ENCODE measurements around the gene NRXN2. TPM values are rescaled to one million over a fixed set of nuclear protein-coding genes. Genes with fewer than 3 reads are reported as not detected.

NRXN2 gene
- polyA plus RNA-seq, 3 donors = 1.2 to 4.6 (median 2.7) TPM

- 63 to 75% (median 67%) methylated on average over 10 of the region's 10 CpGs for WGBS, 3 donors
- H3K27ac ChIP-seq (ENCODE audit: low read depth, low read length) = peak overlapping the region; percentile 13
Observed at GRCh38 chr11:64746486-64746885, 23.5 kb upstream of the NRXN2 start.

DNA sequence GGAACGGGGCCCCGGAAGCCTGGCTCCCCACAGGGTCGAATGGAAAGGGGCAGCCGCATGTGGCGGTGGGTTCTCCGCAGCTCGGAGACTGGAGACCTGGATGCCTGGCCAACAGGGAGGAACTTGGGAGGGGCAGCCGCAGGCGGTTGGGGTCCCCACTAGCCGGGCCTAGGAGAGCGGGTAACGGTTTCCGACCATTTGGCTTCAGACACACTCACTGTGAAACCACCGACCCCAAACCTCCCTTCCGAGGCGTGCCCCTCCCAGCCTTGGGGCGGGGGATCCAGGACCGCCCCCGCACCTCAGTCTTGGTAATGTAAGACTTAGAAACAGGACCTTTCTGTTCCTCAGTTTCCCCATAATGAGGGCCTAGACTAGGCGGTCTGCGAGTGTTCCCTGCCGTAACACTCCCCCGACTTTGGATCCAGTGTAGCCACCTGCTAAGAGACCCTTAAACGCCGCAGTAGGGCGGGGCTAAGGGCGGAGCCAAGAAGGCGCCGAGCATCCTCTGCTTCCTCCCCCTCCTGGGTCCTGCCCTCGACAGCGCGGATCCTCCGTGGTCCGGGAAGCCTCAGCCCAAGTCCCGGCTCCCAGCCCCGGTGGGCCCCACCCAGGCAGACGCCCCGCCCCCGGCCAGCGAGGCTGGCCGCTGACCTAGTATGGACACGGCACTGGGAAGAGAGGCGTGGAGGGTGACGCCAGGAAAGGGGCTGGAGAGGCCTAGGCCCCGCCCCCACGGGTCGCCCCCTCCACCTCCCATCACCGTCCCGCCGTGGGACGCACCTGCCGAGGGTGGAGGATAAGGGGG is 22.7 kb upstream of the NRXN2 start:
- WGBS, 3 donors = 1 to 4% (median 2%) methylated on average over 46 to 52 of the region's 52 CpGs

DNA sequence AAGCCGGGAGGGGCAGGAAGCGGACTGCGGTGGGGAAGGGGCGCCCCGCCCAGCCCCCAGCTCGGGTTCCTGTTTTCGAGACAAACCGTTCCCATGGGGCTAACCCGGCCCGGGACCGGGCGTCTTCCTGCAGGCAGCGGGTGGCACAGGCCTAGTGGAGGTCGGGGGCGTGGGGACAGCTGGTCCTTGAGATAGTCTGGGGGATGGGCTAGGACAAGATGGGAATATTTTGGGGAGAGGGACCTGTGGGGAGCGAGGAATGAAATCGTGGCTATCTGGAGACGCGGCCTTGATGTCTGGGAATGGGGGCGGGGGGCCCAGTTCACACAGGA is 22.2 kb upstream of the NRXN2 start:
- 1 to 2% (median 1%) methylated on average over 14 to 20 of the region's 20 CpGs for WGBS, 3 donors
- peak overlapping the region; percentile 65 for H3K27ac ChIP-seq (ENCODE audit: low read depth, low read length)

More for the DNA sequence above, 22.7 kb upstream of the NRXN2 start:
- H3K27ac ChIP-seq (ENCODE audit: low read depth, low read length) = peak overlapping the region; percentile 65

GRCh38 chr11:64744544-64745188 is 21.7 kb upstream of the NRXN2 start:
- WGBS, 3 donors = 0 to 2% (median 0%) methylated on average over 16 to 84 of the region's 89 CpGs
- H3K27ac ChIP-seq (ENCODE audit: low read depth, low read length) = no peak overlapping the region

DNA sequence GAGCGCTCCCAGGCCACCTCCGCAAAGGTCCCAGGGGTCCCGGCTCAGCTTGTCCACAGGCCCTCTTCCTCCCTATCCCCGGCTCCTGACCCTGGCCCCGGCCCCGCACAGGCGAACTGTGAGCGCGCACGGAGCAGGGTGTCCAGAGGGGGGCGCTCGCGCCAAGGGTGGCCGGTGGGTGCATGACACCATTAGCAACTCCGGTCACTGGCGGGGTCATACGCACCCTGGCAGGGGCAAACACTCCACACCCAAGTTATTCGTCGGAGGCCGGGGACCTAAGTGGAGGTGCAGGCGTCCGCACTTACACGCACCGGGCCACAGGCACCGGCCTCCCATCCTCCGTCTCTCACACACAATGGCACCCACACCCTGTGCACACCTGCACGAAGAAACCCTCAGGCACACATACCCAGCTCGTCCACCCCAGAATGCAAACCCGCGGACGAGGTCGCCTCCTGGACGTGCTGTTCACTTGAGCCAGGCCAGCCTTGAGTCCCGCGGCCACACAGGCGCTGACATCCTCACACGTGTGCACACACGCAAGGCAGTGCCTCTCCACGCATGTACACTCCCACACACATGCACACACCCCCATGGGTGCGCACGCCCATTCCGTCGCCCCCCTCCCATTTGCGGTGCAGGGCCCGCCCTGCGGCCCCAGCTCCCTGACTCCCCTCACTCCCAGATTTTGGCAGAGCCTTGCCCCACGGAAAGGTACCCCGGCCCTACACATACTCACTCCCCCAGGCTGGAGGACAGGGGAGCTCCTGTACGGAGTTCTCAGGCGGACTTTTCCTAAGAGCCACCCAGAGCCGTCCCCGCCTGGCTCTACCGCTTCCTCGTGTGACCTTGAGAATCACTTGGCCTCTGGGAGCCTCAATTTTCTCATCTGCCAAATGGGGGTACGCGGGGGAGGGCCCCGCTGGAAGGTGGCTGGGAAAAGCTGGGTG is 20.9 kb upstream of the NRXN2 start, which contains the start of gene RASGRP2:
RASGRP2 (minus strand) TSS at position 552 of the 953 bp plus-strand sequence. CDS start 1,276 bp downstream, outside the sequence.
- 1 to 2% (median 1%) methylated on average over 57 of the region's 57 CpGs for WGBS, 3 donors
- H3K27ac ChIP-seq (ENCODE audit: low read depth, low read length) = peak within 1 kb of the TSS; percentile 14

- H3K27ac ChIP-seq (ENCODE audit: low read depth, low read length) = peak overlapping the region; percentile 14
- WGBS, 3 donors = 0 to 1% (median 1%) methylated on average over 53 to 58 of the region's 58 CpGs
Observed at GRCh38 chr11:64742889-64743590, 20.0 kb upstream of the NRXN2 start.

- no peak overlapping the region for H3K27ac ChIP-seq (ENCODE audit: low read depth, low read length)
- WGBS, 3 donors = 6 to 10% (median 7%) methylated on average over 54 of the region's 54 CpGs
Observed at GRCh38 chr11:64742087-64742888, 19.3 kb upstream of the NRXN2 start.

DNA sequence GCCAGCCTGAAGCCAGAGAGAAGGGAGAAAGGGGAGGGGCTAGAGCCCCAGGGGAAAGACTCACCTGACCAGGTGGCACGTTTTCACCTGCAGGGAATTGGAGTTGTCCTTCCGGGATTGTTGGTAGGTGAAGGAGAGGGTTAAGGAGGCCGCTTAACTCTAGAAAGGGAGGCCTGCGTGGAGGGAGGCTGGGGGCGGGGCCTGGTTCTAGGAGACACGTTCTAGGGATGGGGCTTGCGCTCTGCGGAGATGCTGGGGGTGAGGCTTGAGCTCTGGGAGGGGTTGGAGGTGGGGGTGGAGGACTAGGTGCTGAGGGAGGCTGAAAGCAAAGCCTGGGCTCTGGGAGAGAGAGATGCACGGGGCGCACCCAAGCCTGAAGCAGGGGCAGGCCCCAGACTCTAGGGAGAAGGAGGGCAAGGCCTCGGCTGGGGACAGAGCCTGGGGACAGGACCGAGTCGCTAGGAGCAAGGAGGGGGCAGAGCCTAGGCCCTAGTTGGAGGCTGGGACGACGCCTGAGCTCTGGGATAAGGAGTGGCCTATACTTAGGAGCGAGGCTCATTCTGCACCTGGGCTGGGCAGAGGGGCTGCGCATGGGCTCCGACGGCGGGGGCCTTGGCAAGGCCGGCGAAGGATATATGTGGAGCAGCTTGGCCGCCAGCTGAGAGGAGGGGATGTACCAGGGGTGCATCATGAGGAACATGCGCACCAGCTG is 18.5 kb upstream of the NRXN2 start:
- WGBS, 3 donors = 40 to 71% (median 61%) methylated on average over 24 of the region's 24 CpGs
- no peak overlapping the region for H3K27ac ChIP-seq (ENCODE audit: low read depth, low read length)

- WGBS, 3 donors = 82 to 96% (median 92%) methylated on average over 12 of the region's 12 CpGs
- H3K27ac ChIP-seq (ENCODE audit: low read depth, low read length) = no peak overlapping the region
Observed at GRCh38 chr11:64739871-64740270, 16.9 kb upstream of the NRXN2 start.

GRCh38 chr11:64736654-64737053 is 13.7 kb upstream of the NRXN2 start:
- no peak overlapping the region for H3K27ac ChIP-seq (ENCODE audit: low read depth, low read length)
- WGBS, 3 donors = 89 to 94% (median 93%) methylated on average over 15 of the region's 15 CpGs

DNA sequence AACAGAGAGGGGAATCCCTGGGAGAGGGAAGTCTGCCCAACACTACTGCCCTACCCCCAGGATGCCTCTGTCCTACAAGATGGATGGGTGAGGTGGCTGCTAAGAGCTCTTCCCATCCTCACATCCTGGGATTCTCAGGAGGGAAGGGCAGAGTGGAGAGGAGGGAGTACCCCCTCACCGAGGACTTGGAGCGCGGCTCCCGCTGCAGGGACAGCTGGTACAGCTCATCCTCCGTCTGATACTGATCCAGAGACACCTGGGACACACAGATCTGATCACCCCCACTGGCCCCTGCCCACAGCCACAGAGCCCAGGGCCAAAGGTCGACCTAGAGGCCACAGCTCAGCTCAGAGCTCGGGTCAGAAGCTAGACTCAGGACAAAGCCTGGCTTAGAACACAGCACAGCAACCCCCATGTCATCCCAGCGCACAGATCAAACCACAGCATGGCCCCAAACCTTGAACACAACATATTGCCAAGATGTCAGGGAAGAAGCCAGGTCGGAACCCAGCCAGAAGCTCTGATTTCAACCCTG is 12.8 kb upstream of the NRXN2 start:
- WGBS, 3 donors = 82 to 93% (median 90%) methylated on average over 9 of the region's 9 CpGs
- no peak overlapping the region for H3K27ac ChIP-seq (ENCODE audit: low read depth, low read length)

- H3K27ac ChIP-seq (ENCODE audit: low read depth, low read length) = no peak overlapping the region
- WGBS, 3 donors = 73 to 86% (median 80%) methylated on average over 23 of the region's 23 CpGs
Observed at GRCh38 chr11:64734811-64735724, 12.1 kb upstream of the NRXN2 start.

DNA sequence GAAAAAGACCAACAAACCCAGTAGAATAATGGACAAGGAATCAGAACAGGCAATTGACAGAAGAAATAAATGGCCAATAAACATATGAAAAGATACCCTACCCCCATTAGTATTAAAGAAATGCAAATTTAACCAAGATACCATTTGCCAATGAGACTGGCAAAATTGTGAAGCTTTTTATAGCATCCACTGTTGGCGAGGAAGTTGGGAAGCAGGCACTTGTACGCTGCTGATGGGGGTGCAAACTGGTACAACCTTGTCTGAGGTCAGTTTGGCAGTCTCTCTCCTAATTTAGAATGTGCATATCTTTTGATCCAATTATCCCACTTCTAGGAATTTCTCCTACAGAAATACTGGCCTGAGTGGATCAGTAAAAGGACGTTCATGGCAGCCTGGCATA is 8.6 kb upstream of the NRXN2 start:
- H3K27ac ChIP-seq (ENCODE audit: low read depth, low read length) = no peak overlapping the region
- WGBS, 3 donors = 87 to 94% (median 89%) methylated on average over 3 of the region's 3 CpGs

- H3K27ac ChIP-seq (ENCODE audit: low read depth, low read length) = no peak overlapping the region
- WGBS, 3 donors = 28 to 46% (median 46%) methylated on average over 21 of the region's 21 CpGs
Observed at GRCh38 chr11:64729851-64730382, 6.9 kb upstream of the NRXN2 start.

DNA sequence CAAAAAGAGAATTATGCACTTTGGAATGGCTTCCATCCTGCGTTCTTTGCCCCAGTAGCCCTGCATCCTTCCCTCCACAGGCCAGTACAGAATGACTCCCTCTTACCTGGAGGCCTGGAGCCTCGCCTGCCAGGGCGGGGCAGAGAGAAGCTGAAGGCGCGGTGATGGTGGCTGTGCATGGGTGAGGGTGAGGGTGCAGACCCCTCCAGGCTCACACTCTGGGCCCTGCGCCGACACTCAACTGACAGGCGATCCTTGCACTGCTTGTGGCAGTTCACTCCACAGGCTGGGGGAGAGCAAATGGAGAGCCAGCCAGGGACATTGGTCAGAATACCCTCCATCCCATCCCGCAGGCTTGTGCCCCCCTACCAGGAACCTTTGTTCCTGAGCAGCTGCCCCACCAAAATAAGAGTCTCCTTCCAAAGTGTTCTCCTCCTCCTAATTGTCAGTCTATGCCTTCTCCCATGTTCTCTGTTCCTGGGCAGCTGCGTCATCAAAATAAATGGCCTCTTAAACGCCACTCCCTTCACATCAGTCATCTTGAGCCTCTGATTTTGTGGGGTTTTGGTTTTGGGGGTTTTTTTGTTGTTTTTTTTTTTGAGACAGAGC is 5.9 kb upstream of the NRXN2 start:
- WGBS, 3 donors = 88 to 97% (median 94%) methylated on average over 11 of the region's 11 CpGs

More for the DNA sequence above, 5.9 kb upstream of the NRXN2 start:
- H3K27ac ChIP-seq (ENCODE audit: low read depth, low read length) = no peak overlapping the region
